ENCODE measurements around the gene INTS11. TPM values are rescaled to one million over a fixed set of nuclear protein-coding genes. Genes with fewer than 3 reads are reported as not detected.
A peak's percentile ranks its signal among the peaks of the same experiment; 100 is the strongest.

INTS11 gene
- total and polyA plus RNA-seq, 2 donors (not counting 1 experiment from before 2014, with no cell fraction given) = 149 to 245 TPM

DNA sequence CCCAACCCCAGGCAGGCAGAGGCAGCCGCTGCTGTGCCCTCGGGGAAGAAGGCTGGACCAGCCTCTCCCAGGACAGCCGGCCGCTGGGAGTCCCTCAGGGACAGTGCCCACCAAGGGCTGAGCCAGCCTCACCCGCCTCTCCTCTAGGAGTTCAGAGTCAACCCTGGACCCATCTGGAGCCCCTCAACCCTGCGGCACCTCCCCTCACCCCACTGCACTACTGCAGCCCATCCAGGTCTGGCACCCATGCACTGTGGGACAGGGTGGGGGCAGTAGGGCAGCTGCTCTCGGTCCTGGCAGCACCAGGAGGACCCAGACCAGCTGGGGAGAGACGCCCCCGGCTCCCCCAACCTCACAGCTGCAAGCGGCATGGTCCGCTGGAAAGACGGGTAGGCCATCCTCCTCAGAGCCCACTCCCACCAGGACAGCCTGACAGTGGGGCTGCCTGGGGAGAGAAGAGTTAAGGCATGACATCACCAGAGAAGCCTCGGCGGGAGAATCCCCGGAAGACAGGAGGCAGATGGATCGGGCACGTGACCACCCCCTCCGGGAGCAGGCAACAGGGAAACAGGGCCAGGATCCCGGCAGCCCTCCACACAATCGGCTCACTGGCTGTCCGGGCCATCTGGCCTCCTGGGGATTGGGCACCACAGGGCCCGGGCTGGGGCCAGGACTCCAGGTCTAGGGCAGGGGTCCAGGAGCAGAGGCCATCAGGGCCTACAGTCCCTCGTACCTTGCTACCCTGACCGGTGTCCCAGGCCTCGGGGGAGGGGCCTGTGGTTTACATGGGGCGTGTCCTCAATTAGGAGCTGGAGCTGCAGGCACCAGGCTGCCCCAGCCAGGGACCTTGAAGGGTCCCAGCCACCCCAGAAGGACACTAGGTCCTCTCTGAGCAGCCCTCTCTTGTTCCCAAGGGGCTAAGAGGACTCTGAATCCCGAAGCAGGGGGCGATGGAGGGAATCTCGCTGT is 19.8 kb downstream of the INTS11 start:
- Histone ChIP-seq H3K9ac (ENCODE audit: low read length) (peak overlapping the region; percentile 76), H3K27ac (ENCODE audit: low read length in 2 of 2) (peak overlapping the region; percentile 27 to 63), H3K79me2 (ENCODE audit: control insufficient read depth, insufficient read depth, low read length) (peaks cover 36% of the 10 kb centered on the region), H3K4me3 (ENCODE audit: control extremely low read depth in 1 of 5, extremely low read depth in 1 of 5, insufficient read depth in 1 of 5, low read depth in 2 of 5, low read length in 4 of 5) (peak overlapping the region in 4 of 5 experiments; percentile 35 to 73 (median 53)), H3K36me3 (replicated peaks in 1 of 2; ENCODE audit: control extremely low read depth in 1 of 2, control insufficient read depth in 1 of 2, extremely low read depth in 1 of 2, insufficient read depth in 2 of 2, low read length in 1 of 2) (no peaks in the 10 kb centered on the region), H3K4me2 (replicated peaks; ENCODE audit: low read depth, low read length, poor library complexity, severe bottlenecking) (peak overlapping the region; percentile 99), H4K20me1 (ENCODE audit: control insufficient read depth, insufficient read depth, low read length, poor library complexity, severe bottlenecking) (peaks cover 44% of the 10 kb centered on the region), H2AFZ (ENCODE audit: insufficient read depth, low read depth, low read length, poor library complexity, severe bottlenecking) (peak overlapping the region; percentile 76), H3K4me1 (ENCODE audit: control insufficient read depth in 2 of 2, insufficient read depth in 2 of 2, low read length in 2 of 2) (peaks cover 34 to 45% of the 10 kb centered on the region in 2 donors), H3K27me3 (replicated peaks in 1 of 4; ENCODE audit: control extremely low read depth in 1 of 4, control insufficient read depth in 3 of 4, insufficient read depth in 4 of 4, low read length in 3 of 4) (no peaks in the 10 kb centered on the region), H3K9me3 (ENCODE audit: control extremely low read depth in 1 of 3, control insufficient read depth in 2 of 3, insufficient read depth in 1 of 3, low read length in 2 of 3) (no peaks in the 10 kb centered on the region)
- intact Hi-C loops (cut with micrococcal nuclease) = loop anchor here (1.0 to 5.0 kb wide), 4 partner anchors 31 to 292 kb away; partner anchors contain the start of genes B3GALT6, ISG15, SDF4 and UBE2J2
- peaks cover 35% of the 10 kb centered on the region for H3K4me1 Mint-ChIP-seq
- CTCF ChIA-PET = interaction anchor here (0.9 to 1.6 kb wide), 10 partner anchors 8 to 286 kb away, joined by 3 to 16 read pairs (median 4); partner anchors contain the start of gene AURKAIP1
- peak overlapping the region; percentile 92 for H3K27ac Mint-ChIP-seq
- no peaks in the 10 kb centered on the region for H3K27me3 Mint-ChIP-seq
- ATAC-seq (ENCODE audit: low read depth) (no peak), DNase-seq (no peak)
- POLR2A ChIA-PET = interaction anchor here (0.6 kb wide), 1 partner anchor 51 kb away, joined by 3 read pairs; no protein-coding TSS in a partner anchor
- peak overlapping the region; percentile 88 for H3K4me3 Mint-ChIP-seq
- 41% methylated on average over 22 of the region's 29 CpGs for WGBS (ENCODE audit: insufficient coverage)
- TF ChIP-seq EZH2 (IDR thresholded peaks at IDR 0.05; ENCODE audit: borderline replicate concordance, insufficient read depth, low read depth, low read length, poor library complexity, severe bottlenecking) (no peak), CTCF (IDR thresholded peaks at IDR 0.05) (no peak)
- H3K9me3 Mint-ChIP-seq (ENCODE audit: insufficient read depth) = no peaks in the 10 kb centered on the region
